ENCODE results near the gene SLC38A3.
"Not testable (repeated sequence)": the region's sequence is repeated elsewhere in the genome, so short reads cannot be mapped to it uniquely, and the experiment has no call there.

Gene SLC38A3

DNA sequence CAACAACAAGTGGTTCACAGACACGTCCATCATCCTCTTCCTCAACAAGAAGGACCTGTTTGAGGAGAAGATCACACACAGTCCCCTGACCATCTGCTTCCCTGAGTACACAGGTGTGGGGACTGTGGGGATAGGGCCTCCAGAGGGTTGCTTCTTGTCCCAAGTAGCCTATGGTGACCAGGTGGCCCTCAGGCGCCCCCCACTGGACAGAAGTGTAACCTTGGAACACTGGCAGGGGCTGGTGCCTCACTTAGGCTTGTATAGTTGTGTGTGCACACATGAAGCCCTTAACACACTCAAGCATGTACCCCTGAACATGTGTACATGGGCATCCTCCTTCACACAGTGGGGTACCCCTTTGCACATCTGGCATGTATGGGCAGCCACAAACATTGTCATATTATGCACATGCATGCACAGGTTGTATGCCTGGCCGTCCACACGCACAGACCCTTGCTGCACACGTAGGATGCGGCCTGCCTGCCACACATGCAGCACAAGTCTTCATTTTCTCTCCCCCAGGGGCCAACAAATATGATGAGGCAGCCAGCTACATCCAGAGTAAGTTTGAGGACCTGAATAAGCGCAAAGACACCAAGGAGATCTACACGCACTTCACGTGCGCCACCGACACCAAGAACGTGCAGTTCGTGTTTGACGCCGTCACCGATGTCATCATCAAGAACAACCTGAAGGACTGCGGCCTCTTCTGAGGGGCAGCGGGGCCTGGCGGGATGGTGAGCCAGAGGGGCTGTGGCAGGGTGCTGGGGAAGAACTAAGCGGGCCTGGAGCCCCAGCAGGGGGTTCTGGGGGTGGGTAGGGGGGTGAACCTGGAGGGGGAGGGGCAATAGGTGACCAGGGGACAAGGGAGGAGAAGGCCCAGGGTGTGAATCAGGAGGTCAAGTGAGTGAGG is 52.2 kb downstream of the SLC38A3 start:
- DNase-seq: no peak

DNA sequence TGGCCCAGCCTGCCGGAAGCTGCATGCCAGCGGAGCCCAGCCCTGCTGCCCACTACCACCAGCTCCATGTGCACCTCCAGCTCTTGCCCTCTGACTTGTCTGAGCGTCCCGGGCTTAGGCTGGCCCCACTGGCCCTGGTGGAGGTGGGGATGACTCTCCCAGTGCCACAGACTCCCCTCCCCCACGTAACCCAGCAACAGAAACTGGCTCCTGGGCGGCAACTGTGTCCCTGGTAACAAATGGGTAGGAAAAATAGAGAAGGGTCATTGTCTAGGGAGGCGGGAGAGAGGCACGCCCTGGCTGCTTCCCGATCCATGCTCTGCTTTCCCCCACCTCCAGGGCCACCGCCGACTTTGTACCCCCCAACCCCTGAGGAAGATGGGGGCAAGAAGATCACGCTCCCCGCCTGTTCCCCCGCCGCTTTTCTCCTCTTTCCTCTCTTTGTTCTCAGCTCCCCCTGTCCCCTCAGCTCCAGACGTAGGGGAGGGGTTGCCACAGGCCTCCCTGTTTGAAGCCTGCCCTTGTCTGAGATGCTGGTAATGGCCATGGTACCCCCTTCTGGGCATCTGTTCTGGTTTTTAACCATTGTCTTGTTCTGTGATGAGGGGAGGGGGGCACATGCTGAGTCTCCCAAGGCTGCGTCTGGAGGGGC is 53.1 kb downstream of the SLC38A3 start:
- no peak for DNase-seq

DNA sequence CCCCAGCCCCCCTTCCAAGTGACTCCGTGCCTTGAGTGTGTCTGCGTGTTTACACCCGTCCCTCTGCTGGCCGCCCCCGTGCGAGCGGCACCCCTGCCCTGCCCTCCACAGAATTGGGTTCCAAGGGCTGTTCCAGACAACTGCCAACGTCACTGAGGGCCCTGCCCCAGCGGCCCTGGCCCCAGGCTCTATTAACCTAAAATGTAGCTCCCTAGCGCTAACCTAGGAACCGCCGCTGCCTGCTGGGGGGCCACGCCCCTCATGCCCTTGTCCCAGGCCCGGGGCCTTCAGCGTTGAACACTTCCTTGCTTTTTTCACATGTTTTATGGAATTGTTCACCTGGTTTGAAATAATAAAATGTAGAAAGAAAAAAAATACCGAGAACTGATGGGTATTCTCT is 53.9 kb downstream of the SLC38A3 start:
- DNase-seq: no peak

DNA sequence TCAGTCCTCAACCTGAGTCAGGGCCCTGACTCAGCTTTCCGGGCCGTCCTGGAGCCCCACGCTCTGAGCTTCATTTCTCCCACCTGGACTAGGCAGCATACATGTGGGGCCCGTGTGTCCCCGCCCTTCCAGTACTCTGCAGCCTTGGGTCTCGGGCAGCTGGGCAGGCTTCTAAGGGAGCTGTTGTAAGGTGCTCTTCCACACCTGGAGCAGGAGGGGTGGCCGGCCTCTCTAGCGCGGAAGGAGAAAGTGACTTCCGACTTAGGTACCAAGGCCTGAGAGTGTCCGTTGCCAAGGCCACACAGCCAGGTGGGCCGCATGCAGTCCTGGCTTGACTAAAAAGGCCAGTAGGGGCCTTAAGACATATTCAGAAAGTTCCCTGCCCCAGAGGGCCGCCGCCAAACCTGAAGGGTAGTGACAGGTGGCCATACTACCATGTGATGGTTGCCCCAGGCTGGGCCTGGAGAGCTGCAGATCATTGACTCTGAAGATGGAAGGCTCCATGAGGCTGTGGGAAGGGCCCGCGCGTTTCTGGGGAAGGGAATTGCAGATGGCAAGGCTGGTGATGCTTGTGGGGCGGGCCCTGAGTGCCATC is 54.5 kb downstream of the SLC38A3 start:
- DNase-seq: no peak

DNA sequence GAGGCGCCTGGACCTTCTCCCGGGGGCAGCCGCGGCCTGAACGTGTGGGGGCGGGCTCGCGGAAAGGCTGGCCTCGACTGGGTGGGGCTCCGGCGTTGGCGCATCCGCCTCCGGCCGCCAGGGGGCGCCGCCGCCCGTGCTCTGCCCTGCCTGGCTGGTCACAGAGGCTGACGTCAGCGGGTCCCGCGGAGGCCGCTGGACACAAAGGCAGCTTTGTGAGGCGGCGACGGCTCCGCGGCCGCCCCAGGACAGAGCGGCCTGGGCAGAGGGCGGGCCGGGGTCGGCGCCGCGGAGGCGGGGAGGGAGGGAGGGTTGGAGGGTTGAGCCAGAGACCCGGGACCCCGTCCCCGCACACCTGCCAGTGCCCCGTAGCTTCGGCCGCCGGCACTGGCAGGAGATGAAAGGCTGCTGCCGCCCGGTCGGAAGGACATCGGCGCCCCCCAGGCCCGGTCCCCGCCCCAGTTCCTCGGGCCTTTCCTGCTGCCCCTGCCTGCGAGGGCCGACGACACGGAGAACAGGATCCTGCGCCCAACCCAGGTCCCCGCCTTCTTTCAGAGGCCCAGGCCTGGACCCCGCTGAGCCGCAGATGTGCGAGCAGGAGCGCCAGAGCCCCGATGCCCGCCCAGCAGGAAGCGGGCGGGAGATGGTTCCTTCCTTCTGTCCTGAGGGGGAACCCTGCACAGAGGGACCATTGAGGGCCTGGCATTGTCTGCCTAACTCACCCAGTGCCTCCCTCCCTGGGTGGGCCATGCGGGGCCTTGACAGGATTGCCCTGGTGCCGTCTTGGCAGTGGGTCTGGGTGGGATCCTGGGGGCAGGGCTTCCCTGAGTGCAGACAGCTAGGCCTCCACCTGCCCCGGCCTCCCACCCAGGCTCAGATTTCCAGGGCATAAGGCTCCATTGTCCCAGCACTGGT is 55.2 kb downstream of the SLC38A3 start:
- peak; percentile 75 for DNase-seq

DNA sequence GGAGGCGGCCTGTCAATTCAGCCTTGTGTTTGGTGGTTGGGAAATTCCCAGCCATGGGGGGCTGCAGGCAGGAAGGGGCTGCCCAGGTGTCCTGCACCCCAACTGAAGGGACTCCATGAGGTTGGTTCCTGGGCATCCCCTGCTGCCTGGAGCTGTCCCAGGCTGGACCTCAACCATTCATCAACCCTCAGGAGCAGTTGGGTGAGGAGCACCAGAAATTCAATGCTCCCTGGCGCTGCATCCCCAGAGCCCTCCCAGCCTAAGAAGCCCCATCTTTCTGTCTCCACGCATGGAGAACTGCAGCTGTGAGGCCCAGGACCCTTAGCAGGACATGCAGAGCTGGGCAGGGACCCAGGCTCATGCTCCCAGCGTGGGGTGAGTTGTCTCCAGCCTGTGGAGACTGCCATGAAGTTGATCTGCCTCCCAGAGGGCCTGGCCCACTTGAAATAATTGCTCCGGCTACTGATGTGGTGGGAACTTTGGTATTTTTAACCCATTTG is 55.9 kb downstream of the SLC38A3 start:
- DNase-seq: no peak

DNA sequence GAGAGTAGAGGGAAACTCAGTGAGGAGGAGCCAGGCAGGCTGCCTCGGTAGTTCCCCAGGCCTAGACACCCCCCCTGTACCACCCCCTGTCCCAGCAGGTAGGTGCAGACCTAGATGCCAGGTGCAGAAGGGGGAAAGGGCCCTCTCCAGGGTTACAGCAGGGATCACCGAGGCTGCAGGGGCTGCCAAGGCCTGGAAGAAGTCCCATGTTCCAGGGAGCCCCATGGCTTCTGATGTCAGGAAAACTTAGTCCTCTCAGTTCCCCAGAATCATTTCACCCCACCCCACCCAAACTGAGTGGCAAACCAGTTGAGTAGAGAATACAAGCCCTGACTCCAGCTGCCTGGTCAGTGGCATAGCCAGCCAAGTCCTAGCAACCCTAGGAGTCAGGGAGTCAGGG is 56.4 kb downstream of the SLC38A3 start:
- DNase-seq: no peak

DNA sequence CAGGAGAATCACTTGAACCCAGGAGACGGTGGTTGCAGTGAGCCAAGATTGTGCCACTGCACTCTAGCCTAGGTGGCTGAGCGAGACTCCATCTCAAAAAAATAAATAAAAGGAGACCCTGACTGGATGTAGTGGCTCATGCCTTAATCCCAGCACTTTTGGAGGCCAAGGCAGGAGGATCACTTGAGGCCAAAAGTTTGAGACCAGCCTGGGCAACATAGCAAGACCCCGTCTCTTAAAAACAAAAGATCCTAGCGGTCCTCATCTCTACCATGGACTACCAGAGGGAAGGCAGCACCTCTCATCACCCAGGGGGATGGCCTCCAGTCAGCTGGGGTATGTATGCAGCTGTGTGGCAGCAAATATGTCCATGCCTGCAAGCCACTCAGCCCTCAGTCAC is 57.1 kb downstream of the SLC38A3 start:
- DNase-seq: not testable (repeated sequence)

DNA sequence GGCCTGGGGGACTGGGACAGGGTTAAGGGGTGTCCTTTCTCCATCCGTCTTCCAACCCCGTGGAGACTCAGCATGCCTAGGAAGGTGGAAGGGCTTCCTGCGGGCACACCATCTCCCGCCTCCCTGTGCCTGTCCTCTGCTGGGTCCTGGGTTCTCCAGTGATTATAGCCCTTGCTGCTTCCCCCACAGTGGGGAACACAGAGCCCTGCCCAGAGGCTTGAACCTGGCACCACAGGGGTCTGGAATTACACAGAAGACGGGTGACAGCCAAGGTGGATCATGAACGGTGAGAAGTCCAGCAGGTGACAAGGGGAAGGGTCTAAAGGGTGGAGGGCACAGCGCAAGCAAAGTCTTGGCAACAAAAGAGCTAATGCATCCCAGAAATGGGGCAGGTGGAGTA is 57.7 kb downstream of the SLC38A3 start:
- no peak for DNase-seq

DNA sequence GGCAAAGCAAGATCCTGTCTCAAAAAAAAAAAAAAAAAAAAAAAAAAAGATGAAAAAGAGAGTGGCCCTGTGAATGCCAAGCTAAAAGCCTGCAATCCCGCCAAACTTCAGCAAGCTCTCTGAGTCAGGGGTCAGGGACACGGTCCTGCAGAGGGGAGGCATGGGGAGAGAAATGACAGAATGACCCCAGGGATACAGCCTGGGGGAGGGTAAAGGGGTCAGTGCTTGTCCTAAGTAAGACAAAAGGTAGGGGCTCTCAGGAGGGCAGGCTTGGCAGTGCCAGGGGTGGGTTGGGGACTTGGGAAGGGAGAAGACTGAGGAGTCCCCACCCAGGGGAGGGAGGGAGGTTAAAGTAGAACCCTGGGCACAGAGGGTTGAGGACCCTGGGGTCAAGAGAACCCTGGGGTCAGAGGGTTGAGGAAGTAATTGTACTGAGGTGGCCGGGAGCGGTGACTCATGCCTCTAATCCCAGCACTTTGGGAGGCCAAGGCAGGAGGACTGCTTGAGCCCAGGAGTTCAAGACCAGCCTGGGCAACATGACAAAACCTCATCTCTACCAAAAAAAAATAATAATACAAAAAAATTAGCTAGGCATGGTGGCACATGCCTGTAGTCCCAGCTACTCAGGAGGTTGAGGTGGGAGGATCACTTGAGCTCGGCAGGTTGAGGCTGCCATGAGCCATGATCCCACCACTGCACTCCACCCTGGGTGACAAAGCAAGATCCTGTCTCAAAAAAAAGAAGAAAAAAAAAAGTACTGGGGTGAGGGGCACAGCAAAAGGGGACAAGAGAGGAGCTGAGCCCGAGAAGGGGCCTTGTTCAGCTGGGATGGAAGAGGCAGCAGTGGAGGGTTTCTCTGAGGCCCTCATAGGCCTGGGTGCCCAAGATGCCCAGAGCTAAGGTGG is 58.7 kb downstream of the SLC38A3 start:
- DNase-seq: no peak

DNA sequence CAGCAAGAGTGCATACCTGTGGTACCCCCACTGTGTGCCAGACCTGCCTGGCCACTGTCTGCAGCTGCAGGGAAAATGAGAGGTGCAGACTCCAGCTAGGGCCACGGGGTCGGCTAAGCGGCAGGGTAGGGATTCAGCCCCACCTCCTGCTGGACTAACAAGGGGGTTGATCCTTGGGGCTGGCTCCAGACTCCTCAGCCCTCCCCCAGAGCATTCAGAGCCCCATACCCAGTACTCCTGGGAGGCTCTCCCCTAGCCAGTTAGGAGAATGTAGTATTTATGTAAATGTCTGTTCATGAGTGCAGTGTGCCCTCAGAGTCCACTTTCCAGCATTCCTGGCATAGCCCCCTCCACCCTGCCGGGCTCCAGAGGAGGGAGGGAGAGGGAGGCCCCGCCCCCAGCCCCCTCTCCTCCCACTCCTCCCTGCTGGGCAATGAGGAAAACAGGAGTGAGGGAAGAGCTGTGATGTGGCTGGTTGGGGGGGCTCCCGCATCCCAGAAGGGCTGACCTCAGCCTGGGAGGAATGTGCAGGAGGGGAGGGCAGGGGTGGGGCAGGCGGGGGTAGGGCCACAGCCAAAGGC is 59.4 kb downstream of the SLC38A3 start:
- no peak for DNase-seq

DNA sequence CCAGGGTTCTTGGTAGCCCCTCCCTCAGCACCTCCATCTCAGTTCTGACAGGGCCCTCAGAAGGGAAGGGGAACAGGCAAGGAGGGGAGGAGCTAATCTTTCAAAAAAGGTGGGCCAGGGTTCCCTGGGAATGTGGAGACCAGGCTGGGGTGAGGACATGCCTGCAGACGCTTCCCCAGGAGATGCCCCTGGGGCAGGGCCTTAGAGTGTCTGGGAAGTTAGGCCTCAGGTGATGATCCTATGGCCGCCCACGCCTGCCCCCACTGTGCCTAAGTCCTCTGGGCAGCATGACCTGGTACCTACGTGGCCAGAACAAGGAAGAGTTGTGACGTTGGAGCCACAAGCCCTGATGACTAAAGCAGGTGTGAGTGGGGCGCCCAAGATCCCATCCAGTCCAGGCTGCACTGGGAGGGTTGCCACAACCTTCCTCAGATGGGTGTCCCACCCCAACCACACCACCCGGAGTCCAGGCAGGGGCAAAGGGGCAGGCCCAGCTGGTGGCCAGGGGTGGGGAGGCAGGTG is 60.0 kb downstream of the SLC38A3 start:
- DNase-seq: no peak

DNA sequence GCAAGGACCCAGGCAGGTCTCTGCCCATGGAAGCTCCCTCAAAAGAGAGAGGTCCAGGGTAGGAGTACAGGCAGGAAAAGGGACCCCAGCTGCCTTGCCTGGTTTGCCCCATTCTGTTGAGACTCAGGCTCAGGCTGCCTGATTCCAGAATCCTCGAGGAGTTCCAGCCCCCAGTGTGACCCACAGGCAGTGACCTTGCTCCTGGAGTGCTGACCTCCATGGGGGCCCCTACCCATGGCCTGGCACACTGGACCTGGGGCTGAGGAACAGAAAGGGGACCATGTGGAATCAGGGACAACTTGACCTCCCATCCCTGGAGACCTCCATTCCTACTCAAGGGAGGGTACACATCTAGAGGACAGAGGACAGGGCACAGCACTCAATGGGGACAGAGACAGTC is 60.5 kb downstream of the SLC38A3 start:
- DNase-seq: no peak

DNA sequence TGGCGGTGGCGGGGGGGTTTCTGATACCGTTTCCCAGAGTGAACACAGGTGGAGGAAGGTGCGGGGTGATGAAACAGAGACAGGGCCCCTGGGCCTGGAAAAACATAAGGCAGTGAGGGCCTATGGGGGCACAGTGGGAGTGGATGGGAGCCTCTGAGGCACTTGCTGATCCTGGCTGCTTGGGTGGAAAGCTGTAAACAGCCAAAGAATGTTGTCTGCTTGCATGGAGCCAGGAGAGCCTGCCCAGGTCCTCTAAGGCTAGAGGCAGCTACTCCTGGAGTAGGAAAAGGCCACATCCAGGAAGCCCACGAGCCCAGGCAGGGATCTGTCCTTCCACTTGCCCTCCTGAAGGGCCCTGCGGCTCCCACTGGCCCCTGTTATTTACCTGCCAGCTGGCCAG is 60.9 kb downstream of the SLC38A3 start:
- no peak for DNase-seq

DNA sequence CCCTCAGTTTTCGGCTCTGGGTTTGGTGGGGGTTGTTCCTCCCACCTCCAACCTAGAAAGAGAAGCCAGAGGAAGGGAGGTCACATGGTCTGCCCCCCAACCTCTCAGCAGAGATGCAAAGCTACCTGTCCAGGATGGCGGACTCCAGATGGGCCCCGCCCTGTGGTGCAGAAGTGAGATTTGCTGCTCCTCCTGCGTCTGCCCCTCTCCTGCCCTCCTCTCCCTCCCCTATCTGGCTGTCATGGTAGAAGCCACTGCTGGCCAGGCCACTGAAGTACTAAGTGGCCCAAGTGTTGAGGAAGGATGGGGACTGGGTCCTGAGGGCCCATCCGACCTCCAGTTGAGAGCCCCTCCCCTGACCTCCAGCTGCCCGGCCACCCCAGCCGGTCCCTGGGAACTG is 61.8 kb downstream of the SLC38A3 start:
- no peak for DNase-seq

DNA sequence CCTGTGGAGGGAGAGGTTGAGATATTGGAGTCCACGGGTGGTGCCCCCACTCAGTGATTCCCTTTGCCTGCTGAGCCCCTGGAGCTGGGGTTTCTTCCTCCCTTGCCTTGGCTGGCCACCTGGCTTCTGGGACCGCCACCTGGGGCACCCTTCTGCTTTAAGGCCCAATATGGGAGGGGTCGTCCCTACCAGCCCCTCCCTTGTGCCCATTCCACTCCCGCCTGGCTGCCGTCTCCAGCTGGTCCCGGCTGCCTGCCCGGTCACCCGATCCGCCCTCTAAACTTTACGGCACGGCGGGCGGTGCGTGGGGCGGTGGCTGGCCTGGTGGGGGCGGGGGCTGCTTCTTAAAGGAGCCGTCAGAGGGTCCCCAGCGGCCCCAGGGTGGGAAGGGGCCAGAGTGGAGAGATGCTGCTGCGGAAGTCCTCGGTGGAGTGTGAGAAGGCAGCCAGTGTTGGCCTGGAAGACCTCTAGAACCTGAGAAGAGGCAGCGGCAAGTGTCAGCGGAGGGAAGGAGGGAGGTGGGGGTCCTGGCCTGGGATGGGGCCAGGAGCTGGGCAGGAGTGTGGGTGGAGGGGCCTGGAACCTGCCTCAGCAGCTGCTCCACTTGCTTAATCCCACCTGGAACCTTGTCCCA is 62.3 kb downstream of the SLC38A3 start:
- DNase-seq: no peak

DNA sequence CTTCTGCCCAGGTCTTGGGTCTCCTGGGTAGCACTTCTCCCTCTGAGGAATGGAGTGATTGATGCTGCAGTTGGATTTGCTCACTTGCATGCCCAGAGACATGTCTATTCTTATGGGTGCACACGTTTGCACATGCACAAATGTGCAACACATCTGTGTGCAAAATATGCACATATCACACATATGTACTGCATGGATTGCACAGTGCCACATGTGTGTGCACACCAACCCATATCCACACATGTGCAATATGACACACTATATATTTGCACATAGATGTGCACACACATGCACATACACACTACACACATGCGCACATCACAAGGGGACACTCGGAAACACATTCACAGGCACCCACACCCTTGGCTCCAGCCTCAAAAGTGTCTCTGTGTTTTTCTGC is 63.2 kb downstream of the SLC38A3 start:
- no peak for DNase-seq

DNA sequence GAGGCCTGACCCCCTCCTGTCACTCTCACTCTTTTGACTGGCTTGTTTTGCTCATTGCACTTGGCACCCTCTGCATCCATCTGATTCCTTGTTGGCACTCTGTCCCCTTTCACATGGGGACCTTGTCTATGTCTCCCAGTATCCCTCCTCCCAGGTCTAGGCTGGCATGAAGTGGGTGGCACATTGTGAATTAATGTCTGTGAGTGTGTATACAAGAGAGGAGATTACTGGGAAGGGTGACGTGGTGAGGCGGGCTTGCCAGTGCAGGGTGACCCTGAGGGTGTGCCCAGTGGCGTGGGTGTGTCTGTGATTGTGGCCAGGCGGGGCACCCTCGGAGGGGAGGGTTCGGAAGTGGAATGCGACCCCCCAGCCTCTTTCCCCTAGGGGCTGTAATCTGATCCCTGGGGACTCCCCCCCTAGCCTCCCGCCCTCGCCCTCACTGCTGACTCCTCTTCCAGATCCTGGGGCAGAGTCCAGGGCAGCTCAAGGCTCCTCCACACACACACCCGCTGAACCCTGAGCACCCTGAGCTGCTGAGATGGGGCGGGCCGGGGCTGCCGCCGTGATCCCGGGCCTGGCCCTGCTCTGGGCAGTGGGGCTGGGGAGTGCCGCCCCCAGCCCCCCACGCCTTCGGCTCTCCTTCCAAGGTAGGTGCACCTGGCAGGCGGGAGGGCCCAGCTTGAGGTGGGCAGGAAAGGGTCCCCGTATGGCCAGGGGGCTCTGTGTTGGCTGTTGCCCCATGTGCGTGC is 63.8 kb downstream of the SLC38A3 start, which contains the start of gene SEMA3B:
Gene SEMA3B (plus strand): TSS at position 445 of the 749 bp plus-strand sequence. CDS start 94 bp downstream, at position 539.
- DNase-seq: no peak

DNA sequence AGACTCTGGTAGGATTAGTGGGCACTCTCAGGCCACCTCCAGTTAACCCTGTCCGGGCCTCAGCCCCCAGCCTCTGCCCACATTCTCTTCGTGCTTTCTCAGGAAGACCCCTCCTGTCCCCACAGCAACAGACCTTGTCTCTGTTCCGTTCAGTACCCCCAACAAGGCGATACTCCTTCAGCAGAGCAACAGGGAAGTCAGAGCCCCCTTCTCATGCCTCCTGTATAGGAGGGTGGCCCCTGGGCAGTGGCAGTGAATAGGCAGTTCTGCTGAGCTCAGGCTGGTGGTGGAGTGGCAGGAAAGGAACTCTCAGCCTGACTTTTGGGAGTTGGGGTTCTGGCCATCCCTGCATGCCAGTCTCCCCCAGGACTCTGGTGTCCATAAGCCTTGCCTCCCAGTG is 64.4 kb downstream of the SLC38A3 start:
- no peak for DNase-seq

DNA sequence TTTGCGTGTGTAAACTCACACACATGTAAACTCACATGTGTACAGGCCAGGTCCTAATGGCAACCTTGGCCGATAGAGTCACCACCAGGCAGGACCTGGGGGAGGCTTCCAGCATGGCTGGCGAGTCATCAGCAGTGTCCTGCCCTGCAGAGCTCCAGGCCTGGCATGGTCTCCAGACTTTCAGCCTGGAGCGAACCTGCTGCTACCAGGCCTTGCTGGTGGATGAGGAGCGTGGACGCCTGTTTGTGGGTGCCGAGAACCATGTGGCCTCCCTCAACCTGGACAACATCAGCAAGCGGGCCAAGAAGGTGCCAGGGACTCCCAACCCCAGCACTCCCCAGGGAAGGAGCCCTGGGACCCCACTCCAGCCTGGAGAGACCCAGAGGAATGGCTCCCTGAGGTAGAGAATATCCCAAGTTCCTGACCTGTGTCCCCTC is 64.9 kb downstream of the SLC38A3 start:
- no peak for DNase-seq

Data from CD4-positive, alpha-beta T cell treated with Interleukin-4 for 4 hours (primary cell).